AG04449 (cell line): ENCODE results near the gene SCTR.

ENCODE experiments used
- CTCF ChIA-PET: fragments of 350-600 bp; formaldehyde crosslinking; extraction: SDS; loops from one replicate; lab custom pipeline; 2021; ENCODE audit warnings: antibody characterized with exemption; lab: Yijun Ruan, JAX
- POLR2A ChIA-PET: fragments of 400-600, 350-600 bp; formaldehyde crosslinking; extraction: SDS; loops from one replicate; lab custom pipeline; 2020; ENCODE audit warnings: antibody characterized with exemption, inconsistent platforms; lab: Yijun Ruan, JAX
- DNase-seq: peaks from one replicate; pipeline ENCODE4 v3.0.0-alpha.2; 2010; ENCODE audit warnings: low read depth, low spot score
- H3K4me3 ChIP-seq: 2 replicates; pipeline ENCODE4 v1.5.1; 2011; ENCODE audit warnings: low read depth, mild to moderate bottlenecking, control low read depth, low read length
- TF ChIP-seq, protein P1 (sequence below): IDR thresholded peaks from one replicate; pipeline ENCODE4 v1.5.1; 2011; ENCODE audit warnings: mild to moderate bottlenecking, moderate library complexity, low read length, control low read depth, inconsistent platforms; ENCODE audit not compliant: insufficient read depth; ENCODE audit errors: missing control alignments

Gene SCTR

DNA sequence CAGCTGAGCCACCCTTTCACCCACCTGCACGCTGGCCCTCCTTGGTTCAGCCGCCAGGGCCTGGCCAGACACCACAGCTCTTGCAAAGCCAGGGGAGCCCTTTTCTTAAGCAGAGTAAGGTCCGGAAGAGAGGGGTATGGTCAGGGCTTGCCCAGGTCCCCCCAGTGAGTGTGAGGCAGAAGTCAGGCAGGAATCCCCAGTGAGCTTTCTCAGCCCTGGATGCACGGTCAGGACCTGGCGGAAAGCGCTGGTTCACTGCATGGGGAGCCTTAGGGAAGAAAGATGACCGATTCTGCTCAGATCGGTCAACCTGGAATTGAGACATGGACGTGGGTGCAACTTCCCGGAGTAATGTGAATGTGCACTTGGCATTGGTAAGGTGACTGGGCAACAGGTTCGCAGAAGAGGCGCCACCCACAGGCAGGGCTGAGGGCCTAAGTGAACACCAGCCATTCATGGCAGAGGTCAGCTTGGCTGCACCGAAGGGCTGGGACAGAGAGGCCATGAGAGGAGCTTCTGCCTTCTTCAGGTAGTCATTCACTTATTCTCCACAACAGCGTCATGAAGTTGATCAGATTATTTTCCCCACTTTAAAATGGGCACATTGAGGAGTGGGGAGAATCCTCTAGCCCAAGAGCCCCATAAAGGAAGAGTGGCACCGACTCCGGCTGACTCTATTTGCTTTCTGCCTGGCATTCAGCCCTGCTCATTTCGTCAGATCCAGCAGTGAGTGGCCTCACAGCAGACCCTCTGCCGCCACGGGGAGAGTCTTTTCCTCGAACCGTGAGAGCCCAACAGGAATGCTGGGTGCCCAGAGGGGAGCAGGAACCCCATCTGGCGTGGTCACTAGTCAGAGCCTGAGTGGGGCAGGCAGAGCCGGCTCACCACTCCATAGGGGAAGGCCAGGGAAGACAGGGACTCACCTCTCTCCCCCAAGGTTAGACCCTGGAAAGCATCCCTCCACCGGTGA is 35.8 kb downstream of the SCTR start:
- ChIA-PET CTCF (interaction anchor here (1.9 to 6.2 kb wide), 2 partner anchors 12 to 13 kb away, joined by 11 to 38 read pairs; no protein-coding TSS in a partner anchor), POLR2A (no interaction called here)
- H3K4me3 ChIP-seq, result no peak overlapping the region
- TF ChIP-seq, protein P1, sequence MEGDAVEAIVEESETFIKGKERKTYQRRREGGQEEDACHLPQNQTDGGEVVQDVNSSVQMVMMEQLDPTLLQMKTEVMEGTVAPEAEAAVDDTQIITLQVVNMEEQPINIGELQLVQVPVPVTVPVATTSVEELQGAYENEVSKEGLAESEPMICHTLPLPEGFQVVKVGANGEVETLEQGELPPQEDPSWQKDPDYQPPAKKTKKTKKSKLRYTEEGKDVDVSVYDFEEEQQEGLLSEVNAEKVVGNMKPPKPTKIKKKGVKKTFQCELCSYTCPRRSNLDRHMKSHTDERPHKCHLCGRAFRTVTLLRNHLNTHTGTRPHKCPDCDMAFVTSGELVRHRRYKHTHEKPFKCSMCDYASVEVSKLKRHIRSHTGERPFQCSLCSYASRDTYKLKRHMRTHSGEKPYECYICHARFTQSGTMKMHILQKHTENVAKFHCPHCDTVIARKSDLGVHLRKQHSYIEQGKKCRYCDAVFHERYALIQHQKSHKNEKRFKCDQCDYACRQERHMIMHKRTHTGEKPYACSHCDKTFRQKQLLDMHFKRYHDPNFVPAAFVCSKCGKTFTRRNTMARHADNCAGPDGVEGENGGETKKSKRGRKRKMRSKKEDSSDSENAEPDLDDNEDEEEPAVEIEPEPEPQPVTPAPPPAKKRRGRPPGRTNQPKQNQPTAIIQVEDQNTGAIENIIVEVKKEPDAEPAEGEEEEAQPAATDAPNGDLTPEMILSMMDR, result no peak
- no peak for DNase-seq

GRCh38 chr2:119487434-119488244 is 36.6 kb downstream of the SCTR start:
- DNase-seq, result no peak
- TF ChIP-seq, protein P1, result no peak
- ChIA-PET POLR2A (no interaction called here), CTCF (interaction anchor here (6.2 kb wide), 1 partner anchor 12 kb away, joined by 38 read pairs; no protein-coding TSS in a partner anchor)
- H3K4me3 ChIP-seq, result no peak overlapping the region

DNA sequence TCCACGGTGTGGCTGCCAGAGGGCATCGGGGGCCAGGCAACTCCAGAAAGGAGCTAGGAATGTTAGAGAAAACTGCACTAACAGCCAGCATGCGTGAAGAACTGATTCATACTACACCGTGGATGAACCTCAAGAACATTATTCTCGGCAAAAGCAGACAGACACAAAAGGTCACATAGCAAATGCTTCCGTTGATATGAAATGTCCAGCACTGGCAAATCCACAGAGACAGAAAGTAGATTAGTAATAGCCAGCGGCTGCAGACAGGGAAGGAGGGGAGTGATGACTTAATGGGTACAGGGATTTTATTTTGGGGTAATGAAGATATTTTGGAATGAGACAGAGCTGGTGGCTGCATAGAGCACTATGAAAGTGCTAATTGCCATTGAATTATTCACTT is 37.4 kb downstream of the SCTR start:
- TF ChIP-seq, protein P1, result no peak
- DNase-seq, result no peak
- CTCF ChIA-PET, result interaction anchor here (1.9 to 6.2 kb wide), 2 partner anchors 9 to 11 kb away, joined by 4 to 38 read pairs; no protein-coding TSS in a partner anchor

GRCh38 chr2:119486196-119486827 is 38.0 kb downstream of the SCTR start:
- DNase-seq, result no peak
- no peak overlapping the region for H3K4me3 ChIP-seq
- ChIA-PET CTCF (interaction anchor here (1.9 to 6.2 kb wide), 2 partner anchors 9 to 10 kb away, joined by 4 to 38 read pairs; no protein-coding TSS in a partner anchor), POLR2A (no interaction called here)
- TF ChIP-seq, protein P1, result no peak

More for the DNA sequence above, 37.4 kb downstream of the SCTR start:
- H3K4me3 ChIP-seq, result no peak overlapping the region
- POLR2A ChIA-PET, result no interaction called here

GRCh38 chr2:119485336-119486110 is 38.8 kb downstream of the SCTR start:
- POLR2A ChIA-PET, result no interaction called here
- no peak for DNase-seq
- no peak overlapping the region for H3K4me3 ChIP-seq
- CTCF ChIA-PET, result interaction anchor here (1.0 to 6.2 kb wide), 3 partner anchors 10 to 76 kb away, joined by 3 to 38 read pairs (median 4); no protein-coding TSS in a partner anchor
- TF ChIP-seq, protein P1, result no peak
